Measurements from ENCODE around the gene ETV6. TPM values are rescaled to one million over a fixed set of nuclear protein-coding genes. Genes with fewer than 3 reads are reported as not detected.

The ETV6 gene
- polyA plus RNA-seq, 3 donors, result 6.8 to 45.1 (median 11.7) TPM

- no peak overlapping the region for H3K4me2 ChIP-seq (replicated peaks; ENCODE audit: extremely low read depth, low read length, poor library complexity, severe bottlenecking)
- TF ChIP-seq CTCF (IDR thresholded peaks at IDR 0.05), result no peak
- Mint-ChIP-seq H3K9me3 (peaks cover 1 to 6% (median 3%) of the 10 kb centered on the region in 7 donors), H3K27me3 (ENCODE audit: low read depth in 3 of 3) (peaks cover 0 to 2% (median 0%) of the 10 kb centered on the region in 3 donors), H3K4me3 (no peak overlapping the region), H3K36me3 (peaks cover 39 to 41% of the 10 kb centered on the region in 2 donors), H3K4me1 (peaks cover 79% of the 10 kb centered on the region), H3K27ac (peak overlapping the region in 3 of 7 donors; percentile 12 to 61 (median 42))
- H3K79me2 ChIP-seq (ENCODE audit: insufficient read depth, low read length), result peaks cover 100% of the 10 kb centered on the region
- no peak for DNase-seq
- H3K4me1 ChIP-seq (ENCODE audit: control insufficient read depth in 1 of 2, insufficient read depth in 2 of 2, low read length in 2 of 2), result peaks cover 59 to 69% of the 10 kb centered on the region in 2 donors
- no peaks in the 10 kb centered on the region for H3K27me3 ChIP-seq (ENCODE audit: control insufficient read depth in 2 of 2, insufficient read depth in 2 of 2, low read length in 2 of 2)
- H4K20me1 ChIP-seq (ENCODE audit: insufficient read depth, low read length), result peaks cover 71% of the 10 kb centered on the region
- H3K27ac ChIP-seq (ENCODE audit: low read depth in 1 of 2, low read length in 2 of 2), result peak overlapping the region in 1 of 2 donors; percentile 35
- intact Hi-C loops (cut with micrococcal nuclease), result loop anchor here in 1 of 2 donors (10.0 kb wide), 1 partner anchor 73 kb away; no protein-coding TSS in a partner anchor
- peaks cover 0 to 18% of the 10 kb centered on the region in 2 donors for H3K36me3 ChIP-seq (replicated peaks in 1 of 2; ENCODE audit: control insufficient read depth in 1 of 2, insufficient read depth in 2 of 2, low read length in 2 of 2)
- H3K9me3 ChIP-seq (replicated peaks in 1 of 2; ENCODE audit: control insufficient read depth in 1 of 2, insufficient read depth in 1 of 2, low read length in 2 of 2), result peaks cover 0 to 3% of the 10 kb centered on the region in 2 donors
- no peak overlapping the region for H3K9ac ChIP-seq (ENCODE audit: insufficient read depth, low read length, poor library complexity, severe bottlenecking)
- no peak overlapping the region for H3K4me3 ChIP-seq (replicated peaks in 1 of 3; ENCODE audit: low read depth in 2 of 3, low read length in 3 of 3)
- H2AFZ ChIP-seq (ENCODE audit: insufficient read depth, low read depth, low read length, poor library complexity, severe bottlenecking), result no peak overlapping the region
- WGBS (ENCODE audit: insufficient coverage), result 92% methylated on average over 4 of the region's 10 CpGs
Measured at GRCh38 chr12:11728154-11728755, 78.8 kb downstream of the ETV6 start.

GRCh38 chr12:11729008-11729407 is 79.5 kb downstream of the ETV6 start:
- Mint-ChIP-seq H3K27me3 (ENCODE audit: low read depth in 3 of 3) (peaks cover 0 to 2% (median 0%) of the 10 kb centered on the region in 3 donors), H3K4me1 (peaks cover 74% of the 10 kb centered on the region), H3K27ac (peak overlapping the region; percentile 23 to 90 (median 74)), H3K4me3 (no peak overlapping the region), H3K36me3 (peaks cover 42% of the 10 kb centered on the region in 2 donors), H3K9me3 (peaks cover 1 to 6% (median 3%) of the 10 kb centered on the region in 7 donors)
- Histone ChIP-seq H3K27me3 (ENCODE audit: control insufficient read depth in 2 of 2, insufficient read depth in 2 of 2, low read length in 2 of 2) (no peaks in the 10 kb centered on the region), H3K36me3 (replicated peaks in 1 of 2; ENCODE audit: control insufficient read depth in 1 of 2, insufficient read depth in 2 of 2, low read length in 2 of 2) (peaks cover 0 to 24% of the 10 kb centered on the region in 2 donors), H3K4me3 (replicated peaks in 1 of 3; ENCODE audit: low read depth in 2 of 3, low read length in 3 of 3) (no peak overlapping the region), H2AFZ (ENCODE audit: insufficient read depth, low read depth, low read length, poor library complexity, severe bottlenecking) (no peak overlapping the region), H3K27ac (ENCODE audit: low read depth in 1 of 2, low read length in 2 of 2) (peak overlapping the region in 1 of 2 donors; percentile 79), H3K9me3 (replicated peaks in 1 of 2; ENCODE audit: control insufficient read depth in 1 of 2, insufficient read depth in 1 of 2, low read length in 2 of 2) (peaks cover 0 to 3% of the 10 kb centered on the region in 2 donors), H3K79me2 (ENCODE audit: insufficient read depth, low read length) (peaks cover 100% of the 10 kb centered on the region), H3K9ac (ENCODE audit: insufficient read depth, low read length, poor library complexity, severe bottlenecking) (no peak overlapping the region), H4K20me1 (ENCODE audit: insufficient read depth, low read length) (peaks cover 69% of the 10 kb centered on the region), H3K4me1 (ENCODE audit: control insufficient read depth in 1 of 2, insufficient read depth in 2 of 2, low read length in 2 of 2) (peaks cover 53 to 62% of the 10 kb centered on the region in 2 donors), H3K4me2 (replicated peaks; ENCODE audit: extremely low read depth, low read length, poor library complexity, severe bottlenecking) (no peak overlapping the region)
- intact Hi-C loops (cut with micrococcal nuclease), result loop anchor here in 1 of 2 donors (10.0 kb wide), 1 partner anchor 74 kb away; no protein-coding TSS in a partner anchor
- DNase-seq, result no peak
- no peak for TF ChIP-seq CTCF (IDR thresholded peaks at IDR 0.05)
- WGBS (ENCODE audit: insufficient coverage), result 46% methylated on average over 4 of the region's 4 CpGs

Data from CD14-positive monocyte (primary cell).